ENCODE data around the gene FDXACB1.

DNA sequence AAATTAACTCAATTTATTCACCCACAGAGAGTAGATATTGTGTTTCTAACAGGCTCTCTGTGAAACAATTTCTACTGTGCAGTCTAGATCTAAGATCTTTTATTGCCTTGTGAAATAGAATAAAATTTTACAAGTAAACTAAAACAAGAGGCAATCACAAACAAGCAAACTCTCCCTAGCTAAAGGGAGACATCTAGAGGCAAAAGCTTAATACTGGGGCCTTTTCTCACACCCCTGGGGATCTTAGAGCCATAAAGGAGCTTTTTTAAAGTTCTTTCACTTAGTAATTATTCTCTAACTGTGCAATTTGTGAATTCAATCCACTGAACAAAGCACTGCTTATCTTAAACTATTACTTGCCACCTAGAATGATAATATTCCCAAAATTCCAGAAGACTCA, 27.3 kb downstream of the FDXACB1 start:
- TF ChIP-seq, protein P1, sequence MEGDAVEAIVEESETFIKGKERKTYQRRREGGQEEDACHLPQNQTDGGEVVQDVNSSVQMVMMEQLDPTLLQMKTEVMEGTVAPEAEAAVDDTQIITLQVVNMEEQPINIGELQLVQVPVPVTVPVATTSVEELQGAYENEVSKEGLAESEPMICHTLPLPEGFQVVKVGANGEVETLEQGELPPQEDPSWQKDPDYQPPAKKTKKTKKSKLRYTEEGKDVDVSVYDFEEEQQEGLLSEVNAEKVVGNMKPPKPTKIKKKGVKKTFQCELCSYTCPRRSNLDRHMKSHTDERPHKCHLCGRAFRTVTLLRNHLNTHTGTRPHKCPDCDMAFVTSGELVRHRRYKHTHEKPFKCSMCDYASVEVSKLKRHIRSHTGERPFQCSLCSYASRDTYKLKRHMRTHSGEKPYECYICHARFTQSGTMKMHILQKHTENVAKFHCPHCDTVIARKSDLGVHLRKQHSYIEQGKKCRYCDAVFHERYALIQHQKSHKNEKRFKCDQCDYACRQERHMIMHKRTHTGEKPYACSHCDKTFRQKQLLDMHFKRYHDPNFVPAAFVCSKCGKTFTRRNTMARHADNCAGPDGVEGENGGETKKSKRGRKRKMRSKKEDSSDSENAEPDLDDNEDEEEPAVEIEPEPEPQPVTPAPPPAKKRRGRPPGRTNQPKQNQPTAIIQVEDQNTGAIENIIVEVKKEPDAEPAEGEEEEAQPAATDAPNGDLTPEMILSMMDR (IDR thresholded peaks at IDR 0.05; ENCODE audit: low read depth, low read length), result peak; percentile 53
- TF ChIP-seq POLR2A (IDR thresholded peaks at IDR 0.05; ENCODE audit: extremely low read depth, insufficient read length), result no peak
- TF ChIP-seq, protein P2, sequence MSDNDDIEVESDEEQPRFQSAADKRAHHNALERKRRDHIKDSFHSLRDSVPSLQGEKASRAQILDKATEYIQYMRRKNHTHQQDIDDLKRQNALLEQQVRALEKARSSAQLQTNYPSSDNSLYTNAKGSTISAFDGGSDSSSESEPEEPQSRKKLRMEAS (IDR thresholded peaks at IDR 0.05; ENCODE audit: low read depth, low read length), result no peak

All from NB4 (cell line).